Ishikawa (cell line): ENCODE results near the gene TRERF1.

Experiments
- CEBPB ChIP-seq: IDR thresholded peaks from 2 replicates; pipeline ENCODE4 v1.6.1; 2012
- CREB1 ChIP-seq: IDR thresholded peaks from 2 replicates; pipeline ENCODE4 v1.6.1; 2012; ENCODE audit warnings: low read depth
- EGR1 ChIP-seq: IDR thresholded peaks from 2 replicates; pipeline ENCODE4 v1.6.1; 2012
- EP300 ChIP-seq: IDR thresholded peaks from 2 replicates; pipeline ENCODE4 v1.6.1; 2012; ENCODE audit warnings: borderline replicate concordance
- FOXM1 ChIP-seq: IDR thresholded peaks from 2 replicates; pipeline ENCODE4 v1.6.1; 2012; ENCODE audit warnings: low read depth, borderline replicate concordance
- RAD21 ChIP-seq: IDR thresholded peaks from 2 replicates; pipeline ENCODE4 v1.6.1; 2012; ENCODE audit warnings: low read depth
- TAF1 ChIP-seq: IDR thresholded peaks from 2 replicates; pipeline ENCODE4 v1.6.1; 2012; ENCODE audit warnings: low read depth, mild to moderate bottlenecking
- TCF12 ChIP-seq: IDR thresholded peaks from 2 replicates; pipeline ENCODE4 v1.6.1; 2012; ENCODE audit warnings: low read depth
- TEAD4 ChIP-seq: IDR thresholded peaks from 2 replicates; pipeline ENCODE4 v1.6.1; 2012
- YY1 ChIP-seq: IDR thresholded peaks from 2 replicates; pipeline ENCODE4 v1.6.1; 2012; ENCODE audit warnings: low read depth
- ZBTB7A ChIP-seq: IDR thresholded peaks from 2 replicates; pipeline ENCODE4 v1.6.1; 2012; ENCODE audit warnings: low read depth
- TF ChIP-seq, protein P1 (sequence below): IDR thresholded peaks from 2 replicates; pipeline ENCODE4 v1.6.1; 2012; ENCODE audit warnings: low read depth, mild to moderate bottlenecking
- TF ChIP-seq, protein P2 (sequence below): IDR thresholded peaks from 2 replicates; pipeline ENCODE4 v1.6.1; 2012

DNA sequence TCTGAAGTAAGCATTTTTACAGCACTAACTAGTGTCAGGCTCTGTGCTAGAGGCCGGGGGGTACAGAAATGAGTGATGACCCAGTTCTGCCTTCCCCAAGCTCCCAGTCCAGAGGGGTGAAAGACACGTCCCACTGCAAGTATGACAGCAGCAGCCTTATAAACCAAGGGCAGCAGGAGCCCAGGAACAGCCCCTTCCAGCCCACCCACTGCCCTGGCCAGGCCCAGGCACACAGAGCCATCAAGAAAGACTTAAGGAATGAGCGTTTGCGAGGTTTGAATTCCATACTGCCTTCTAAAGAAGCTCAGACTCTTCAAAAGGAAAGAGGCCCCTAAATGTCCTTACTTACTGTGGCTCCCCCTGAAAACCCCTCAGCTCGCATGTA, 10.0 kb downstream of the TRERF1 start:
- TF ChIP-seq TAF1 (no peak), RAD21 (no peak), YY1 (no peak), TEAD4 (no peak), EP300 (no peak), CEBPB (no peak), FOXM1 (no peak), TCF12 (no peak), CREB1 (no peak), EGR1 (no peak), ZBTB7A (no peak)
- TF ChIP-seq, protein P1, sequence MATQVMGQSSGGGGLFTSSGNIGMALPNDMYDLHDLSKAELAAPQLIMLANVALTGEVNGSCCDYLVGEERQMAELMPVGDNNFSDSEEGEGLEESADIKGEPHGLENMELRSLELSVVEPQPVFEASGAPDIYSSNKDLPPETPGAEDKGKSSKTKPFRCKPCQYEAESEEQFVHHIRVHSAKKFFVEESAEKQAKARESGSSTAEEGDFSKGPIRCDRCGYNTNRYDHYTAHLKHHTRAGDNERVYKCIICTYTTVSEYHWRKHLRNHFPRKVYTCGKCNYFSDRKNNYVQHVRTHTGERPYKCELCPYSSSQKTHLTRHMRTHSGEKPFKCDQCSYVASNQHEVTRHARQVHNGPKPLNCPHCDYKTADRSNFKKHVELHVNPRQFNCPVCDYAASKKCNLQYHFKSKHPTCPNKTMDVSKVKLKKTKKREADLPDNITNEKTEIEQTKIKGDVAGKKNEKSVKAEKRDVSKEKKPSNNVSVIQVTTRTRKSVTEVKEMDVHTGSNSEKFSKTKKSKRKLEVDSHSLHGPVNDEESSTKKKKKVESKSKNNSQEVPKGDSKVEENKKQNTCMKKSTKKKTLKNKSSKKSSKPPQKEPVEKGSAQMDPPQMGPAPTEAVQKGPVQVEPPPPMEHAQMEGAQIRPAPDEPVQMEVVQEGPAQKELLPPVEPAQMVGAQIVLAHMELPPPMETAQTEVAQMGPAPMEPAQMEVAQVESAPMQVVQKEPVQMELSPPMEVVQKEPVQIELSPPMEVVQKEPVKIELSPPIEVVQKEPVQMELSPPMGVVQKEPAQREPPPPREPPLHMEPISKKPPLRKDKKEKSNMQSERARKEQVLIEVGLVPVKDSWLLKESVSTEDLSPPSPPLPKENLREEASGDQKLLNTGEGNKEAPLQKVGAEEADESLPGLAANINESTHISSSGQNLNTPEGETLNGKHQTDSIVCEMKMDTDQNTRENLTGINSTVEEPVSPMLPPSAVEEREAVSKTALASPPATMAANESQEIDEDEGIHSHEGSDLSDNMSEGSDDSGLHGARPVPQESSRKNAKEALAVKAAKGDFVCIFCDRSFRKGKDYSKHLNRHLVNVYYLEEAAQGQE = no peak
- TF ChIP-seq, protein P2, sequence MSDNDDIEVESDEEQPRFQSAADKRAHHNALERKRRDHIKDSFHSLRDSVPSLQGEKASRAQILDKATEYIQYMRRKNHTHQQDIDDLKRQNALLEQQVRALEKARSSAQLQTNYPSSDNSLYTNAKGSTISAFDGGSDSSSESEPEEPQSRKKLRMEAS = no peak
